HG03097 (cell line): ENCODE measurements around the gene SAFB.
A peak's percentile ranks its signal among the peaks of the same experiment; 100 is the strongest.

Source experiments
- ATAC-seq: cut with Tn5 transposase; IDR thresholded peaks from one replicate; pipeline ENCODE4 v1.9.1; 2021; ENCODE audit not compliant: unreplicated experiment, low FRiP score

SAFB gene

GRCh38 chr19:5664515-5664914 is 41.6 kb downstream of the SAFB start:
- no peak for ATAC-seq

- no peak for ATAC-seq
Observed at GRCh38 chr19:5665781-5666513, 43.1 kb downstream of the SAFB start.

DNA sequence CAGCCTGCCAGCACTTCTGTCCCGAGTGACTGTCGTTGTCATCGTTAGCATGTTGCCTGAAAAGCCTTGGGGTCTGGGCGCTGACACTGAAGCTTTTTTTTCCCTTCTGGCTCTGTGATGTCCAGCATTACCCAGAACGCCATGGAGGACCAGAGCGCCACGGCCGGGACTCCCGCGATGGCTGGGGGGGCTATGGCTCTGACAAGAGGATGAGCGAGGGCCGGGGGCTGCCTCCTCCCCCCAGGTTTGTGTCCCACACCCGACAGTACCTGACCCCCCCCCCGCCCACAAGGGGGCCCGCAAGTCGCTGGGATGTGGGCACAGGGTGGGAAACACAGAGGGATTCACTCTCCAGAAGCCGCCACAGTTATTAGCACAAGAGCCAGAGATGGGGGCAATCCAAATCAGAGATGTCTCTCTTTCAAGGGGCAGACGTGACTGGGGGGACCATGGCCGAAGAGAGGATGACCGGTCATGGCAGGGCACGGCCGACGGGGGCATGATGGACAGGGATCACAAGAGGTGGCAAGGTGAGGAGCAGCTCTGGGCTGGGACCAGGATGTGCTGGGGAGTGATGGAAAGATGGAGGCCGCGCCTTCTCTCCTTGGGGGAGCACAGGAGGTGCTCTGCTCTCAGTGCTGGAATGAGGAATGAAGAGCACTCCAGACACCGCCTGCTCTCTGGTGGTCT is 44.2 kb downstream of the SAFB start:
- ATAC-seq = no peak

- ATAC-seq = no peak
Observed at GRCh38 chr19:5667751-5668271, 44.9 kb downstream of the SAFB start.

DNA sequence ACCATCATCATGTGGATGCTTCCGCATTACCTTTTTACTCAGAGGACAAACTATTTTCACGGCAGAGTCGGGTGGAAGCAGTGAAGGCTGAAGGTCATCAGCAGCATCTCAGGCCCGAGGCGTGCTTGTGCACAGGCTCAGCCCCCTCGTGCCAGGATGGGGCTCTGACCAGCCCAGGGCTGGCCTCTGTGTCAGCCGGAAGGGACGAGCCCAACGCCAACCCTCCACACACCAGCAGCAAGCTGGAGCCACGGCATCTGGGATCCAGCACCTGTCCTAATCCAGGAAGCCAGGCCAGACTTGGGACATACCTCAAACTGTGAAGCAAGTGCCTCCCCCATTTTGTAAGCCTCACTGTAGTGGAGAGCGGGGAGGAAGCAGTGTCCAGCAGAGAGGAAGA is 46.3 kb downstream of the SAFB start:
- ATAC-seq = no peak

DNA sequence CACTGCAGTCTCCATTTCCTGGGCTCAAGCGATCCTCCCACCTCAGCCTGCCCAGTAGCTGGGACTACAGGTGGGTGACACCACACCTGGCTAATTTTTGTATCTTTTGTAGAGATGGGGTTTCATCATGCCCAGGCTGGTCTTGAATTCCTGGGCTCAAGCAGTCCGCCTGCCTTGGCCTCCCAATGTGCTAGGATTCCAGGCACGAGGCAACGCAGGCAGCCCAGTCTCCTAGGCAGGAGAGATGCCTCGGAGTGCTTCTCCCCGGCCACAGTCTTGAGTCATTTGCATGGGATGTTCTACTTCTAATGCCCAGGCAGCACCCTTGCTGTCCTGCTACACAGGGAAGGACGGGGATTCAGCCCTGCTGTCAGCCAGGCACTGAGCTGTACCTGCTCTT is 48.7 kb downstream of the SAFB start:
- no peak for ATAC-seq

DNA sequence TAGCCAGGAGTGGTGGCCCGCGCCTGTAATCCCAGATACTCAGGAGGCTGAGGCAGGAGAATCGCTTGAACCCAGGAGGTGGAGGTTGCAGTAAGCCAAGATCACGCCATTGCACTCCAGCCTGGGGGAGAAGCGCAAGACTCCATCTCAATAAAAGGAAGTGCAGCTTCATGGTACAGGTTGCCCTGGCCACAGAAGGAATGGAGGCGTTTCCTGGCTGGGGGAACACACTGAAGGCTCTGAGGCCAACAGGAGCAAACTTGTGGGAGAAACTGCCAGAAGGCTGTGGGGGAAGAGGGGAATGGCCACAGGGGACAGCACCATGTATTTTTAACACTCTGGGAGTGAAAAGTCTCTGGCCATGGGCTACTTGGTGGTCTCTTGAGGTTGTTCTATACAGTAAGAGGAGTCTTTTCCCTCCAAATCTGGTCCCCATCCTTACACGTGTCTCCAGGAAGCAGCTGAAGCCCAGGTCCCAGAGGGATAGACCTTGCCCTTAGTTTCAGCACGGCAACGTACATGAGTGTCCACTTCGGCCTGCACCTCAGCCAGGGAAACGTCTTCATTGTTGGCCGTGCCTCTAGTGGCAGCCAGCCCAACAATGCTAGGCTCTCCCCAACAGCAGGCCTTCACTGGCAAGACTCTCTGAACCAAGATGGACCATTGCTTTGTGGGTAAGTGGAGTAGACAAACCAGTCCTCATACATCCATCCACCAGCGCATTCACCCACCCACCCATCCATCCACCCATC is 50.0 kb downstream of the SAFB start:
- no peak for ATAC-seq

DNA sequence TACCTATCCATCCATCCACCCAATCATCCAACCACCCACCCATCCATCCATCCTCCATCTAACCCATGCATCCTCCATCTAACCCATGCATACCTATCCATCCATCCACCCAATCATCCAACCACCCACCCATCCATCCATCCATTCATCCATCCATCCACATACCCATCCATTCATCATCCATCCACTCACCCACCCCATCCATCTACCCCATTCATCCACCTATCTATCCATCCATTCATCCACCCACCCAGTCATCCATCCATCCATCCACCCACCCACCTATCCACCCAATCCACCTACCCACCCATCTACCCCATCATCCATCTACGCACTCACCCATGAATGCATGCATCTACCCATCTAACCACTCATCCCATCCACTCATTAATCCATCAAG is 50.9 kb downstream of the SAFB start:
- ATAC-seq = no peak

GRCh38 chr19:5674714-5675113 is 51.8 kb downstream of the SAFB start:
- no peak for ATAC-seq

GRCh38 chr19:5676105-5676771 is 53.4 kb downstream of the SAFB start:
- no peak for ATAC-seq

DNA sequence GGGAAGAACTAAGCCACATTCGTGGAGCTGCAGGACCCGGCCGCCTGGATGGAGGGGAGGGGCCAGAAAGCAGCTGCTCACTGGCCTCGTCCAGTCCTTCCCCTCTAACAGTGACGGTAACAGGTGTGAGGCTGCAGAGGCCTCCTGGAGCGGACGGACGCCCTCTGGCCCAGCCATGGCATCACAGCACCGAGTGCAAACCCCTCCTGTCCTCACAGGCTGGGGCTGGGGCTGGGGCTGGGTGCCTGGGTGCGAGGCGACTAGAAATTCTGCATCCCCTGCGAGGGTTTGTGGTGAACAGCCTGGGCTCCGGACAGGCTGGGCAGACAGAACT is 53.9 kb downstream of the SAFB start:
- no peak for ATAC-seq

DNA sequence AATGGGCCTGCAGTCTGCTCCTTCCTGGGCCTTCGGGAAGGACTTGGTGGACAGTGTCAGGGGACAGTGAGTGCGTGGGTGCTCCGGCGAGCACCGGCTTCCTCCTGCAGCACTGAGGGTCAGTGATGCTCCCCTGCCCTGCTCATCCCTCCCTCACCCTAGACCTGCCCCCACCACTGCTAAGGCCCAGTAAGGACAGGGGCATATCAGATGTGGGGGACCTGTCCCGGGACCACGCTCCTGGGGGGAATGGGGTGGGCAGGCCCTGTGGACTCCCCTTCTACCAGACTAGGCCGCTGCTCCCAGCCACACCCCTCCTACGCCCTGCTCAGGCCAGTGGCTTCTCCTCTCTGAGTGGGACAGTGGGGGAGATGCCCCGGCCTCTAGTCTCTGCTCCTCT is 54.3 kb downstream of the SAFB start:
- no peak for ATAC-seq

DNA sequence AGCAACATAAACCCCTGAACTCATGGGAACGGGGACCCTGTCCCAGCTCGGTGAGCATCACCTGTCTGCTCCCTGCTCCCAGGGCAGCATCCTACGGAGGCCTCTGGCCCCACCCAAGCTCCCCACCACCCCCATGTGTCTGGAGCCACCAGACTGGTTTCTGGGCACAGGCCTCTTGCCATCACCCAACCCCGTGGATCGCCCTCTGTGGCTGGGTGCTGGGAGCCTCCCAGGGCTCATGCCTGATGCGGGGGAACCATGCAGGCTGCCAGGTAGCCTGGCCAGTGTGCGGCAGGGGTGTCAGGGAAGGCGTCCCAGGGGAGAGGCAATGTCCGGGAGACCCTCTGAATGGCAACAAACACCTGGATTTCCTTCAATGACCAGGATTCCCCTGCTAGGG is 54.7 kb downstream of the SAFB start:
- no peak for ATAC-seq

DNA sequence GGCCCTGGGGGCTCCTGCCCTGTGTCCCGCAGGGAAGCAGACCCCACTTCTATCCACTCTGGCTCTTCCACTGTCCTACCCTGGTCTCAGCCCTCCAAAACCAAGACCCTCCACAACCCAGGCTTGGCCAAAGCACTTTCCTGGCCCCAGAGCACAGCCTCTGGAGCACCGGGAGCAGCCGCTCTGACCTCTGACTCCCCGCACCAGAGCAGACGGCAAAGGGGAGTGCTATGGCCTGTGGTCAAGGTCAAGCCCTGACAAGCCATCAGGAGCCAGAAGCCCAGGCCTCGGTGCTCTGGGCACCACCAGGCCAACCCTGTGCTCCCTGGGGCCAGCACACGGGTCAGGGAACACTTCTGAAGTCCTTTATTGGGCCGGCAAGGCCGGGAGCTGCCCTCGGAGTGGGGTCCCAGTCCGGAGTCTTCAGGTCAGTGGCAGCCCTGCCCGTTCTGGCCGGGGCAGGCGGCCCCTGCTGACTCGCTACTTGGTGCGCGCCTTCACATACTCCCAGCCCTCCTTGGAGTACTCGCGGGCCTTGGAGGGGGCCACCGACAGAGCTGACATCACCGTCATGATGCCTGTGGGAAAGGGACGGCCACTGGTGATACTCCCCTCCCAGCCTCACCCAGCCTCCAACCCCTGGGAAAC is 55.3 kb downstream of the SAFB start:
- ATAC-seq = no peak

GRCh38 chr19:5679289-5680083 is 56.6 kb downstream of the SAFB start:
- no peak for ATAC-seq

DNA sequence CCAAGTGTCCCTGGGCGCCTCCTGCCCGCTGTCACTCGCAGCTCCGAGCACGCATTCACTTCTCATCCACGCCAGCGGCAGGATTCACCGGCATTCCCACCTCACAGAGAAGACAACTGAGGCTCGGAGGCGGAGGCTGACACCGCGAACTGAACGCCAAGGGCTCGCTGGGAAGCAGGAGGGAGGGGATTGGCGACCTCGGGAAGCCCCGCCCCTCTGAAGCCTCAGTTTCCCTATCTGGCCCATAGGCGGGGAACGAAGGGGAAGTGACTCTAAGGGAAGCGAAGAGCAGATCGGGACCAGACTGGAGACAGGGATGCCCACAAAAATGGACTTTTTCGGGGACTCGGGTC is 57.2 kb downstream of the SAFB start:
- ATAC-seq = no peak

DNA sequence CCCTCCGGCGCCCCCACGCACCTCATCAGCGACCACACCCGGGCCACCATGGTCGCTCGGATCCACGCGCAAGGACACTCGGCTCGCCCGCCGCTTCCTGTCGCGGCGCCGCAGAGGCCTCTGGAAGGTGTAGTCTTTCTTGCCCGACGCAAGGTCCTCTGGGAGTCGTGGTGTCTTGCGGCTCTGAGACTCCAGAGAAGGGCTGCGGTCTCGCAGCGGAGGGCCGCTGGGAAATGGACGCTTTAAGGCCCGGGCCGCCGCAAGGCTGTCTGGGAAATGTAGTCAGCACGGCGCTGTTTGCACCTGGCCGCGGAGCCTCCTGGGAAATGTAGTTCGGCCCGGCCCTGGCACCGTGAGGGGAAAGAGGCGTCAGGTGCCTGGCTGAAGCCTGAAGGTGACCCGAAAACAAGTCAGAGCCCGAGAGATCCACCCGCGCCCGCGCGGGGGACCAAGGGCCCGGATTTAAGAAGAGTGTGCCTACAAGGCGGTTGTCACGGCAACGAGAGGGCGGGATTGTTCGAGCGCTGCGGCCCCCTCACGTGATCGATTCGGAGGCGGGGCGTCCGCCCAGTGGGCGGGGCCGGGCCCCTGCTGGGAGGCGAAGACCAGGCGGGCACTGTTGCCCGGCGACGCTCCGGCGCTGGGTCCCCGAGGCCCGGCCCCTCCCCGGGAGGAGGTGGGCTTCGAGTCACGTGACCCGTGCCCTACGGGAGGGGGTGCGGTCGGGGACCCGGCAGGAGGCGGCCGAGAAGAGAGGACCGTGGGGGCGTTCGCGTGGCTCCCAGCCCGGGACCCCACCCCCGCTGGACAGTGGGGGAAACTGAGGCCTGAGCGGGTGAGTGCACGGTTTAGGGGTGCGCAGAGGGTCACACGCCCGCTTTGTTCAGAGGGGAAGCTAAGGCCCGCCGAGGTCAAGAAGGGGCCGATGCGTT is 57.8 kb downstream of the SAFB start, which contains the start of the genes HSD11B1L and MICOS13:
Gene HSD11B1L, plus strand, starts transcription at position 591 of the 932 bp plus-strand sequence. CDS start 3,806 bp downstream, outside the sequence.
Gene MICOS13, minus strand, starts transcription at position 80 of the 932 bp plus-strand sequence. Its CDS starts 30 bp downstream, at position 50.
- peak; percentile 79 for ATAC-seq

GRCh38 chr19:5681391-5682106 is 58.7 kb downstream of the SAFB start:
- ATAC-seq = no peak
